ENCODE measurements around the gene ANKHD1. TPM values are rescaled to one million over a fixed set of nuclear protein-coding genes. Genes with fewer than 3 reads are reported as not detected.
A peak's percentile ranks its signal among the peaks of the same experiment; 100 is the strongest.
"Not testable (repeated sequence)": the region's sequence is repeated elsewhere in the genome, so short reads cannot be mapped to it uniquely, and the experiment has no call there.

The ANKHD1 gene

GRCh38 chr5:140576776-140577201, 175.2 kb downstream of the ANKHD1 start:
- no peak for TF ChIP-seq CTCF (IDR thresholded peaks at IDR 0.05; ENCODE audit: insufficient read depth, low read length)
- DNase-seq (ENCODE audit: low read depth in 1 of 2, low spot score in 1 of 2): no peak
- no peaks in the 10 kb centered on the region for H3K27me3 ChIP-seq (ENCODE audit: insufficient read depth, poor library complexity, severe bottlenecking)
- no peak overlapping the region for H3K4me3 ChIP-seq (replicated peaks; ENCODE audit: insufficient read depth, low read length)
- H3K27ac ChIP-seq (replicated peaks): no peak overlapping the region

- H3K4me3 ChIP-seq (replicated peaks; ENCODE audit: insufficient read depth, low read length); H3K27me3 ChIP-seq (ENCODE audit: insufficient read depth, poor library complexity, severe bottlenecking); H3K27ac ChIP-seq (replicated peaks); DNase-seq (ENCODE audit: low read depth in 1 of 2, low spot score in 1 of 2): not testable (repeated sequence)
Observed at GRCh38 chr5:140579188-140579747, 177.6 kb downstream of the ANKHD1 start.

- no peak for DNase-seq (ENCODE audit: low read depth in 1 of 2, low spot score in 1 of 2)
- Histone ChIP-seq H3K27me3 (ENCODE audit: insufficient read depth, poor library complexity, severe bottlenecking) (no peaks in the 10 kb centered on the region), H3K4me3 (replicated peaks; ENCODE audit: insufficient read depth, low read length) (no peak overlapping the region), H3K27ac (replicated peaks) (no peak overlapping the region)
- TF ChIP-seq SPI1 (IDR thresholded peaks at IDR 0.05; ENCODE audit: borderline replicate concordance, low read depth) (no peak), GABPA (IDR thresholded peaks at IDR 0.05; ENCODE audit: low read depth) (no peak), REST (IDR thresholded peaks at IDR 0.05; ENCODE audit: insufficient replicate concordance, low read depth) (no peak), CTCF (IDR thresholded peaks at IDR 0.05; ENCODE audit: insufficient read depth, low read length) (no peak), POLR2AphosphoS5 (IDR thresholded peaks at IDR 0.05; ENCODE audit: low read depth) (no peak)
Observed at GRCh38 chr5:140587495-140587894, 185.9 kb downstream of the ANKHD1 start.

- TF ChIP-seq SPI1 (IDR thresholded peaks at IDR 0.05; ENCODE audit: borderline replicate concordance, low read depth) (no peak), POLR2AphosphoS5 (IDR thresholded peaks at IDR 0.05; ENCODE audit: low read depth) (no peak), CTCF (IDR thresholded peaks at IDR 0.05; ENCODE audit: insufficient read depth, low read length) (no peak), GABPA (IDR thresholded peaks at IDR 0.05; ENCODE audit: low read depth) (no peak), REST (IDR thresholded peaks at IDR 0.05; ENCODE audit: insufficient replicate concordance, low read depth) (no peak)
- H3K4me3 ChIP-seq (replicated peaks; ENCODE audit: insufficient read depth, low read length): no peak overlapping the region
Observed at GRCh38 chr5:140588311-140589070, 186.9 kb downstream of the ANKHD1 start.

More at GRCh38 chr5:140588311-140589070, 186.9 kb downstream of the ANKHD1 start:
- no peak for DNase-seq (ENCODE audit: low read depth in 1 of 2, low spot score in 1 of 2)
- Histone ChIP-seq H3K27me3 (ENCODE audit: insufficient read depth, poor library complexity, severe bottlenecking) (no peaks in the 10 kb centered on the region), H3K27ac (replicated peaks) (0 out of 2 replicates have a peak overlapping the region, but pooled peaks have one; percentile 4)

Small RNAs within 50 kb of the gene (microRNA-seq; reads per million reads assigned to microRNA genes)
- gene MIR6831: not detected
